HG02623 (cell line): ENCODE data around the gene CYFIP1.
"Not testable (repeated sequence)": the region's sequence is repeated elsewhere in the genome, so short reads cannot be mapped to it uniquely, and the experiment has no call there.

Source experiments
- ATAC-seq: cut with Tn5 transposase; IDR thresholded peaks from one replicate; pipeline ENCODE4 v1.9.1; 2021; ENCODE audit warnings: moderate library complexity; ENCODE audit not compliant: unreplicated experiment

The CYFIP1 gene

GRCh38 chr15:22980189-22981050 lies at the start of gene CYFIP1:
Gene CYFIP1 (minus strand): TSS chr15:22980368. CDS start chr15:22947285, 33,083 bp downstream.
- ATAC-seq = peak; percentile 56

- ATAC-seq = no peak
Observed at GRCh38 chr15:23026218-23026617, 46.0 kb upstream of the CYFIP1 start.

DNA sequence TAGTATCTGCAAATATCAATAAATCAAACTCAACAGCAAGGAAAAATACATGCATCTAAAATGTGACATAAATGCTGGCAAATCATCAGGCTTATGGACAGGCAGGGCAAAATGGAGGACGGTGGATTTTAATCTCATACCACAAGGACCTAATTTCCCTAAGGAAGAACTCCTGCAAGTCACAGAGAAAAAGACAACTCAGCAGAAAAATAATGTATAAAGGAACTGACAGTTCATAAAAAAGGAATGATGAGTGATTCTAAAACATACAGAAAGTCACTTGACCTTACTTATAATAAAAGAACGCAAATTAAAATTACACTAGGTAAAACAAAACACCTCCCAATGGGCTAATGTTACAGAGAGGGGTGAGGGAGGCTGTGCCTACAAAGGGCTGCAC lies 42.0 kb upstream of the CYFIP1 start:
- ATAC-seq = no peak

DNA sequence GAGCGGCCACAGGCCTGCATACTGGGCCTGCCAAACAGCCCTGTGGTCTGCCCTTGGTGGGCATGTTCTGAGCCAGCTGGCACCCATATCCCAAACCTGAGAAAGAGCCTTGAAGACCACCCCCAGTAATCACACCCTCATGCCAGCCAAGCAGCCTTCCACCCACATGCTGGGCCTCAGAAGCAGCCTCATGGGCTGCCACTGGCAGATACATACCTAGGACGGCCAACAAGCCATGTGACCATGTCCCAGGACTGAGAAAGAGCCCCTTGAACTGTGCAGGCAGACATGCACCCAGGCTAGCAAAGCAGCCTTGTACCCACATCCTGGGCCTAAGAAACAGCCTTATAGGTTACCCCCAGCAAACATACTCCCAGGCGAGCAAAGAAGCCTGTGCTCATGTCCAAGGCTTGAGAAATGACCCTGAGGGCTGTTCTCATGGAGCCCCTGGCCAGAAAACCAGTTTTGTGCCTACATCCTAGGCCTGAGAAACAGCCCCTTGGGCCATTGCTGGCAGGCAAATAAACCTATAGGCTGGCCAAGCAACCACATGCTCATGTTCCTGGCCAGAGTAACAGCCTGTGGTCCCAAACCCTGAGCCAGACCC lies 34.3 kb upstream of the CYFIP1 start:
- no peak for ATAC-seq

GRCh38 chr15:23013681-23014080 lies 33.5 kb upstream of the CYFIP1 start:
- ATAC-seq = no peak

DNA sequence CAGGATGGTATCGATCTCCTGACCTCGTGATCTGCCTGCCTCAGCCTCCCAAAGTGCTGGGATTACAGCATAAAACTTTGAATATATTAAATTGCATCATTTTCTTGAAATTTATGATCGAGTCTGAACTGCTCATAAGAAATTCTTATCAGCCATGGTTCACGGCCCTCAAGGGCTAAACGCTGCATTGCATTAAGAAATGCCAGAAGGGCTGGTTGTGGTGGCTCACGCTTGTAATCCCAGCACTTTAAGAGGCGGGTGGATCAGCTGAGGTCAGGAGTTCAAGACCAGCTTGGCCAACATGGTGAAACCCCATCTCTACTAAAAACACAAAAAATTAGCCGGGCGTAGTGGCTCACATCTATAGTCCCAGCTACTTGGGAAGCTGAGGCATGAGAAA lies 32.4 kb upstream of the CYFIP1 start:
- ATAC-seq = not testable (repeated sequence)

DNA sequence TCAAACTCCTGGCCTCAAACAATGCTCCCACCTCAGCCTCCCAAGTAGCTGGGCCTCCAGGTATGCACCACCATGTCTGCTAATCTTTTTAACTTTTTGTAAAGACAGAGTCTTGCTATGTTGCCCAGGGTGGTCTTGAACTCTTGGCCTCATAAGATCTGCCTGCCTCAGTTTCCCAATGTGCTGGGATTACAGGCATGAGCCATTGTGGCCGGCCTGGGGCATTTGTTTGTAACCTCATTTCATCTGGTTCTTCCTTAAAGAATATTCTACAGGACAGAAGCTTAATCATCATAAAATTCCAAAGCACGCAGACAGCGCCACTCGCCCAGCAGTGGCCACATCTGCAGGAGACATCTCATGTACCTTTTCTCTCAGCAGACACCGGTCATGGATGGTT lies 23.6 kb upstream of the CYFIP1 start:
- ATAC-seq = no peak

- no peak for ATAC-seq
Observed at GRCh38 chr15:23002920-23003319, 22.8 kb upstream of the CYFIP1 start.

- no peak for ATAC-seq
Observed at GRCh38 chr15:22995795-22996194, 15.6 kb upstream of the CYFIP1 start.

- no peak for ATAC-seq
Observed at GRCh38 chr15:22992024-22992326, 11.8 kb upstream of the CYFIP1 start.

GRCh38 chr15:22989576-22990477 lies 9.7 kb upstream of the CYFIP1 start:
- ATAC-seq = no peak

DNA sequence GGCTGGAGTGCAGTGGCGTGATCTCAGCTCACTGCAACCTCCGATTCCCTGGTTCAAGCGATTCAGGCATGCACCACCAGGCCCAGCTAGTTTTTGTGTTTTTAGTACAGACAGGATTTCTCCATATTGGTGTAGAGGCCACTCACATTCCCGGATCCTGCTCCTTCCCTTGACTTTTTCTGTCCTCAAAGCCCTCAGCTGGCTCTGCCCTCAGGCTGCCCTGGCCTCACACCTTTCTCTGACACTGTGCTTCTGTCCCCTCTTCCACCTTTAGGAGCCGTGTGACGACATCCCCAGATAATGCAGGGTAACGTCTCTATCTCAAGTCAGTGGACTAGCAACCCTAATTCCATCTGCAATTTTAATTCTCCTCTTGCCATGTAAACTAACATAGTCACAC lies 8.6 kb upstream of the CYFIP1 start:
- no peak for ATAC-seq

DNA sequence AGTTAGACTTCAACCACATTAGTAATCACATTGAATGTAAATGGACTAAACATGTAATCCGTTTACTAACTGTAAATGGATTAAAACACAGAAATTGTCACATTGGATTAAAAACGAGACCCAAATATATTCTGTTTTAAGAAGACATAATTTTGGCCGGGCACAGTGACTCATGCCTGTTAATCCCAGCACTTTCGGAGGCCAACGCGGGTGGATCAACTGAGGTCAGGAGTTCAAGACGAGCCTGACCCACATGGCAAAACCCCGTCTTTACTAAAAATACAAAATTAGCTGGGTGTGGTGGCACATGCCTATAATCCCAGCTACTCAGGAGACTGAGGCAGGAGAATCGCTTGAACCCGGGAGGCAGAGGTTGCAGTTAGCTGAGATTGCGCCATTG lies 1.8 kb upstream of the CYFIP1 start:
- not testable (repeated sequence) for ATAC-seq

- ATAC-seq = no peak
Observed at GRCh38 chr15:22981051-22981840, 1.1 kb upstream of the CYFIP1 start.

- peak; percentile 51 for ATAC-seq
Observed at GRCh38 chr15:22979238-22980188, 655 bp downstream of the CYFIP1 start.

GRCh38 chr15:22978691-22979237 lies 1.4 kb downstream of the CYFIP1 start:
- peak; percentile 26 for ATAC-seq

- ATAC-seq = no peak
Observed at GRCh38 chr15:22974745-22975144, 5.4 kb downstream of the CYFIP1 start.

DNA sequence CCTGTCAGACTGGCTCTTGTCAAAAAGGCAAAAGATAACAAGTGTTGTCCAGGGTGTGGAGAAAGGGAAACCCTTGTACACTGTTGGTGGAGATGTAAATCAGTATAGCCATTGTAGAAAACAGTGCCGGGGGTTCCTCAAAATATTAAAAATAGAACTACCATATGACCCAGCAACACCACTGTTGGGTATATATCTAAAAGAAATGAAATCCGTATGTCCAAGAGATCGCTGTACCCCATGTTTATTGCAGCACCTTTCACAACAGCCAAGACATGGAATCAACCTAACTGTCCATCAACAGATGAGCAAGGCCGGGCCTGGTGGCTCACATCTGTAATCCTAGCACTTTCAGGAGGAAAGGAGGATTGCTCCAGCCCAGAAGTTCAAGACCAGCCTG lies 6.2 kb downstream of the CYFIP1 start:
- ATAC-seq = no peak

DNA sequence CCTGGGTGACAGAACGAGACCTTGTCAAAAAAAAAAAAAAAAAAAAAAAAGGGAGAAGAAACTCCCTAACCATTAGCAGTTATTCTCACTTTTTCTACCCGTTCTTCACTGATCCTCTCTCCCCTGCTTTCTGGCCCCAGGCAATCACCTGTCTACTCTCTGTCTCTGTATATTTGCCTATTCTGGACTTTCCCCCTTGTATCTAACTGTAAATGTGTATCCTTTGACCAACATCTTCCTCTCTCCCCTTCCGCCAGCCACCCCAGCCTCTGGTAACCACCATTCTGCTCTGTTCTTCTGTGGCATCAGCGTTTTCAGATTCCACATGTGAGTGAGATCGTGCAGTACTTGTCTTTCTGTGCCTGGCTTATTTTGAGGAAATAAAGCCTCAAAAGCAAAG lies 6.9 kb downstream of the CYFIP1 start:
- ATAC-seq = peak; percentile 74
